Endothelial cell (in vitro differentiated cells): ENCODE results near the gene LNX2. TPM values are rescaled to one million over a fixed set of nuclear protein-coding genes. Genes with fewer than 3 reads are reported as not detected.
"Not testable (repeated sequence)": the region's sequence is repeated elsewhere in the genome, so short reads cannot be mapped to it uniquely, and the experiment has no call there.

Experiments used
- DNase-seq: peaks from one replicate; pipeline ENCODE4 v3.0.0; 2021; ENCODE audit warnings: low spot score
- H3K27ac Mint-ChIP-seq: one replicate; pipeline ENCODE4 v1.8.0; 2021; ENCODE audit warnings: mixed read lengths, inconsistent platforms; ENCODE audit not compliant: unreplicated experiment
- H3K27me3 Mint-ChIP-seq: one replicate; pipeline ENCODE4 v1.8.0; 2021; ENCODE audit warnings: mild to moderate bottlenecking, moderate library complexity, mixed read lengths, inconsistent platforms; ENCODE audit not compliant: unreplicated experiment
- H3K36me3 Mint-ChIP-seq: one replicate; pipeline ENCODE4 v1.8.0; 2021; ENCODE audit warnings: mild to moderate bottlenecking, low read depth, mixed read lengths, inconsistent platforms; ENCODE audit not compliant: unreplicated experiment
- H3K4me1 Mint-ChIP-seq: one replicate; pipeline ENCODE4 v1.8.0; 2021; ENCODE audit warnings: mild to moderate bottlenecking, mixed read lengths, inconsistent platforms; ENCODE audit not compliant: unreplicated experiment
- H3K4me3 Mint-ChIP-seq: one replicate; pipeline ENCODE4 v1.8.0; 2021; ENCODE audit warnings: mild to moderate bottlenecking, mixed read lengths, inconsistent platforms; ENCODE audit not compliant: unreplicated experiment
- H3K9me3 Mint-ChIP-seq: one replicate; pipeline ENCODE4 v1.8.0; 2021; ENCODE audit warnings: mixed read lengths, inconsistent platforms; ENCODE audit not compliant: unreplicated experiment
- CTCF ChIP-seq: fragments of 200-600 bp; sonication (generic); IDR thresholded peaks from one replicate; pipeline ENCODE4 v1.5.0; 2021; ENCODE audit warnings: antibody characterized with exemption; ENCODE audit not compliant: unreplicated experiment
- total RNA-seq: library from RNA; stranded (reverse); fragmentation: NEBNext Ultra II Directional; extraction: Animal tissue kit (Norgen Biotek cat#: 25700); gene quantifications from one replicate; pipeline ENCODE4 v1.2.1, GENCODE V29; 2021; ENCODE audit not compliant: unreplicated experiment

The LNX2 gene
- total RNA-seq, 1 donor from 2014 or later = 14.0 TPM

- Mint-ChIP-seq H3K4me1 (peaks cover 26% of the 10 kb centered on the region), H3K36me3 (no peaks in the 10 kb centered on the region), H3K4me3 (no peak overlapping the region), H3K27me3 (no peaks in the 10 kb centered on the region), H3K9me3 (no peaks in the 10 kb centered on the region), H3K27ac (peak overlapping the region; percentile 57)
- no peak for DNase-seq
- TF ChIP-seq CTCF = no peak
Observed at GRCh38 chr13:27634231-27634630, 13.9 kb upstream of the LNX2 start.

- H3K27ac Mint-ChIP-seq = no peak overlapping the region
- no peaks in the 10 kb centered on the region for H3K27me3 Mint-ChIP-seq
- H3K9me3 Mint-ChIP-seq = no peaks in the 10 kb centered on the region
- no peak overlapping the region for H3K4me3 Mint-ChIP-seq
- H3K36me3 Mint-ChIP-seq = no peaks in the 10 kb centered on the region
- TF ChIP-seq CTCF = no peak
- no peak for DNase-seq
- peaks cover 16% of the 10 kb centered on the region for H3K4me1 Mint-ChIP-seq
Observed at GRCh38 chr13:27632648-27633047, 12.3 kb upstream of the LNX2 start.

- no peak for DNase-seq
- Mint-ChIP-seq H3K27ac (no peak overlapping the region), H3K4me3 (no peak overlapping the region)
Observed at GRCh38 chr13:27632214-27632613, 11.9 kb upstream of the LNX2 start.

GRCh38 chr13:27631665-27632064 is 11.3 kb upstream of the LNX2 start:
- no peak for TF ChIP-seq CTCF
- no peak for DNase-seq
- Mint-ChIP-seq H3K36me3 (no peaks in the 10 kb centered on the region), H3K4me3 (no peak overlapping the region), H3K4me1 (peaks cover 10% of the 10 kb centered on the region), H3K27me3 (no peaks in the 10 kb centered on the region), H3K9me3 (no peaks in the 10 kb centered on the region), H3K27ac (no peak overlapping the region)

More at GRCh38 chr13:27632214-27632613, 11.9 kb upstream of the LNX2 start:
- no peaks in the 10 kb centered on the region for H3K9me3 Mint-ChIP-seq
- H3K4me1 Mint-ChIP-seq = peaks cover 15% of the 10 kb centered on the region
- no peaks in the 10 kb centered on the region for H3K36me3 Mint-ChIP-seq
- no peak for TF ChIP-seq CTCF
- H3K27me3 Mint-ChIP-seq = no peaks in the 10 kb centered on the region

- no peak for TF ChIP-seq CTCF
- no peak overlapping the region for H3K27ac Mint-ChIP-seq
- no peaks in the 10 kb centered on the region for H3K27me3 Mint-ChIP-seq
- H3K4me1 Mint-ChIP-seq = peaks cover 9% of the 10 kb centered on the region
- no peak for DNase-seq
- no peaks in the 10 kb centered on the region for H3K36me3 Mint-ChIP-seq
- no peaks in the 10 kb centered on the region for H3K9me3 Mint-ChIP-seq
- H3K4me3 Mint-ChIP-seq = no peak overlapping the region
Observed at GRCh38 chr13:27631156-27631555, 10.8 kb upstream of the LNX2 start.

GRCh38 chr13:27628766-27629165 is 8.4 kb upstream of the LNX2 start:
- not testable (repeated sequence) for DNase-seq, H3K9me3 Mint-ChIP-seq, H3K4me3 Mint-ChIP-seq, H3K27ac Mint-ChIP-seq, H3K36me3 Mint-ChIP-seq, H3K27me3 Mint-ChIP-seq
- H3K4me1 Mint-ChIP-seq = peaks cover 21% of the 10 kb centered on the region
